HL-60 (cell line): ENCODE data around the gene PTPRG.

Experiments used
- CTCF ChIP-seq: IDR thresholded peaks from one replicate; pipeline ENCODE4 v1.5.1; 2011; ENCODE audit warnings: low read length, control low read depth, inconsistent platforms; ENCODE audit not compliant: insufficient read depth
- GABPA ChIP-seq: IDR thresholded peaks from 2 replicates; pipeline ENCODE4 v1.6.1; 2012; ENCODE audit warnings: low read depth
- POLR2AphosphoS5 ChIP-seq: IDR thresholded peaks from 2 replicates; pipeline ENCODE4 v1.6.1; 2012; ENCODE audit warnings: low read depth
- REST ChIP-seq: IDR thresholded peaks from 2 replicates; pipeline ENCODE4 v1.6.1; 2012; ENCODE audit warnings: low read depth; ENCODE audit not compliant: insufficient replicate concordance
- SPI1 ChIP-seq: IDR thresholded peaks from 2 replicates; pipeline ENCODE4 v1.6.1; 2012; ENCODE audit warnings: low read depth, mild to moderate bottlenecking, borderline replicate concordance

GRCh38 chr3:62052331-62052730, 491.0 kb downstream of the PTPRG start:
- TF ChIP-seq CTCF (no peak), REST (no peak), SPI1 (no peak), POLR2AphosphoS5 (no peak), GABPA (no peak)
